ENCODE measurements around the gene BEX4. TPM values are rescaled to one million over a fixed set of nuclear protein-coding genes. Genes with fewer than 3 reads are reported as not detected.

The BEX4 gene
- polyA plus RNA-seq (383 and 417 TPM in 2 replicates), polyA minus RNA-seq (123 and 142 TPM in 2 replicates)

- TF ChIP-seq EP300 (conservative IDR thresholded peaks at IDR 0.05; ENCODE audit: poor library complexity, severe bottlenecking) (peak; percentile 20), SMC3 (conservative IDR thresholded peaks at IDR 0.05; ENCODE audit: poor library complexity) (no peak), CTCF (IDR thresholded peaks at IDR 0.05; ENCODE audit: poor library complexity, severe bottlenecking) (no peak), RAD21 (conservative IDR thresholded peaks at IDR 0.05) (no peak), MXI1 (conservative IDR thresholded peaks at IDR 0.05; ENCODE audit: poor library complexity, severe bottlenecking) (peak; percentile 29), REST (IDR thresholded peaks at IDR 0.05; ENCODE audit: borderline replicate concordance) (peak; percentile 97), POLR2AphosphoS5 (IDR thresholded peaks at IDR 0.05) (peak; percentile 98), TAF1 (IDR thresholded peaks at IDR 0.05; ENCODE audit: low read depth) (peak; percentile 99), EZH2 (IDR thresholded peaks at IDR 0.05; ENCODE audit: borderline replicate concordance, insufficient read depth, low read length, poor library complexity, severe bottlenecking) (no peak)
- Histone ChIP-seq H3K79me2 (replicated peaks; ENCODE audit: insufficient read depth, low read length) (peaks cover 9% of the 10 kb centered on the region), H3F3A (ENCODE audit: insufficient read depth, low read length, poor library complexity, severe bottlenecking) (no peaks in the 10 kb centered on the region), H3K27ac (ENCODE audit: low read length) (peak within 1 kb of the TSS; percentile 91), H3K36me3 (ENCODE audit: insufficient read depth, low read length) (no peaks in the 10 kb centered on the region), H3K9me2 (ENCODE audit: insufficient read depth, low read length) (no peaks in the 10 kb centered on the region), H3K9ac (ENCODE audit: low read length) (peak within 1 kb of the TSS; percentile 96), H3K4me3 (ENCODE audit: low read length) (peak within 1 kb of the TSS; percentile 80), H3K27me3 (ENCODE audit: insufficient read depth, low read depth, low read length) (no peaks in the 10 kb centered on the region), H4K20me1 (ENCODE audit: insufficient read depth) (no peaks in the 10 kb centered on the region), H2AFZ (ENCODE audit: low read depth, low read length) (peak within 1 kb of the TSS; percentile 56), H3K9me3 (ENCODE audit: low read length) (no peaks in the 10 kb centered on the region), H3K4me2 (ENCODE audit: low read length) (peak within 1 kb of the TSS; percentile 51)
These were observed at the start of gene BEX4 for GRCh38 chrX:103214870-103215424. BEX4 (plus strand) TSS chrX:103215108; CDS start chrX:103216154, 1,046 bp downstream.

- Histone ChIP-seq H3K4me3 (ENCODE audit: low read length) (no peak overlapping the region), H3K9me2 (ENCODE audit: insufficient read depth, low read length) (no peaks in the 10 kb centered on the region), H3K4me2 (ENCODE audit: low read length) (no peak overlapping the region), H3K27ac (ENCODE audit: low read length) (no peak overlapping the region), H3K79me2 (replicated peaks; ENCODE audit: insufficient read depth, low read length) (no peaks in the 10 kb centered on the region), H2AFZ (ENCODE audit: low read depth, low read length) (no peak overlapping the region), H3K36me3 (ENCODE audit: insufficient read depth, low read length) (no peaks in the 10 kb centered on the region), H3K27me3 (ENCODE audit: insufficient read depth, low read depth, low read length) (no peaks in the 10 kb centered on the region), H3F3A (ENCODE audit: insufficient read depth, low read length, poor library complexity, severe bottlenecking) (no peaks in the 10 kb centered on the region), H3K9ac (ENCODE audit: low read length) (no peak overlapping the region), H3K9me3 (ENCODE audit: low read length) (no peaks in the 10 kb centered on the region), H4K20me1 (ENCODE audit: insufficient read depth) (no peaks in the 10 kb centered on the region)
- TF ChIP-seq SMC3 (conservative IDR thresholded peaks at IDR 0.05; ENCODE audit: poor library complexity) (no peak), EP300 (conservative IDR thresholded peaks at IDR 0.05; ENCODE audit: poor library complexity, severe bottlenecking) (no peak), CTCF (IDR thresholded peaks at IDR 0.05; ENCODE audit: poor library complexity, severe bottlenecking) (no peak), REST (IDR thresholded peaks at IDR 0.05; ENCODE audit: borderline replicate concordance) (no peak), POLR2AphosphoS5 (IDR thresholded peaks at IDR 0.05) (no peak), EZH2 (IDR thresholded peaks at IDR 0.05; ENCODE audit: borderline replicate concordance, insufficient read depth, low read length, poor library complexity, severe bottlenecking) (no peak), MXI1 (conservative IDR thresholded peaks at IDR 0.05; ENCODE audit: poor library complexity, severe bottlenecking) (no peak), TAF1 (IDR thresholded peaks at IDR 0.05; ENCODE audit: low read depth) (no peak), RAD21 (conservative IDR thresholded peaks at IDR 0.05) (no peak)
These were observed 44.7 kb upstream of the BEX4 start for GRCh38 chrX:103170216-103170615.

All from neural cell (in vitro differentiated cells).